SK-MEL-5 (cell line): Measurements from ENCODE around the gene TBXAS1. TPM values are rescaled to one million over a fixed set of nuclear protein-coding genes. Genes with fewer than 3 reads are reported as not detected.
"Not testable (repeated sequence)": the region's sequence is repeated elsewhere in the genome, so short reads cannot be mapped to it uniquely, and the experiment has no call there.

Experiments used
- DNase-seq: peaks from one replicate; pipeline ENCODE4 v3.0.0-alpha.2; 2016; ENCODE audit warnings: low read depth, low spot score
- in situ Hi-C: cut with HindIII; loops from 2 replicates; pipeline ENCODE4 v1.10.0; 2016; ENCODE audit warnings: low sequenced_read_pairs, high pct_unique_total_duplicates, low pct_unique_long_range_greater_than_20kb
- total RNA-seq: library from RNA; depleted of rRNA; stranded (reverse); fragments of >200 nt; shearing (Covaris generic); gene quantifications from 2 replicates; pipeline ENCODE4 v1.2.3, GENCODE V29; 2014

Gene TBXAS1
- total RNA-seq, 1 experiment from 2014 or later = 3.4 TPM

GRCh38 chr7:139915864-139916716 is 87.0 kb downstream of the TBXAS1 start:
- peak; percentile 14 for DNase-seq
- in situ Hi-C loops = no loop called here

GRCh38 chr7:139916717-139917395 is 87.8 kb downstream of the TBXAS1 start:
- DNase-seq = no peak
- in situ Hi-C loops = no loop called here

GRCh38 chr7:139917851-139918250 is 88.8 kb downstream of the TBXAS1 start:
- in situ Hi-C loops = no loop called here
- DNase-seq = no peak

GRCh38 chr7:139918480-139918879 is 89.4 kb downstream of the TBXAS1 start:
- DNase-seq = no peak
- in situ Hi-C loops = no loop called here

GRCh38 chr7:139923090-139923489 is 94.0 kb downstream of the TBXAS1 start:
- in situ Hi-C loops = no loop called here
- DNase-seq = no peak

GRCh38 chr7:139924461-139924860 is 95.4 kb downstream of the TBXAS1 start:
- in situ Hi-C loops = no loop called here
- no peak for DNase-seq

- in situ Hi-C loops, DNase-seq: not testable (repeated sequence)
Observed at GRCh38 chr7:139929221-139929620, 100.2 kb downstream of the TBXAS1 start.

GRCh38 chr7:139930286-139930965 is 101.4 kb downstream of the TBXAS1 start:
- in situ Hi-C loops = no loop called here
- no peak for DNase-seq

- no peak for DNase-seq
- in situ Hi-C loops = no loop called here
Observed at GRCh38 chr7:139931190-139931934, 102.3 kb downstream of the TBXAS1 start.

GRCh38 chr7:139932531-139932930 is 103.5 kb downstream of the TBXAS1 start:
- DNase-seq = no peak
- in situ Hi-C loops = no loop called here

- in situ Hi-C loops = no loop called here
- no peak for DNase-seq
Observed at GRCh38 chr7:139936760-139937310, 107.8 kb downstream of the TBXAS1 start.

GRCh38 chr7:139937715-139938114 is 108.7 kb downstream of the TBXAS1 start:
- in situ Hi-C loops = no loop called here
- DNase-seq = no peak

GRCh38 chr7:139940866-139941265 is 111.8 kb downstream of the TBXAS1 start:
- in situ Hi-C loops = no loop called here
- DNase-seq = no peak

GRCh38 chr7:139941421-139941820 is 112.4 kb downstream of the TBXAS1 start:
- in situ Hi-C loops = no loop called here

GRCh38 chr7:139941866-139942265 is 112.8 kb downstream of the TBXAS1 start:
- in situ Hi-C loops = no loop called here
- no peak for DNase-seq

More at GRCh38 chr7:139941421-139941820, 112.4 kb downstream of the TBXAS1 start:
- DNase-seq = no peak

GRCh38 chr7:139942636-139943035 is 113.6 kb downstream of the TBXAS1 start:
- no peak for DNase-seq
- in situ Hi-C loops = no loop called here

GRCh38 chr7:139943401-139943800 is 114.3 kb downstream of the TBXAS1 start:
- in situ Hi-C loops = no loop called here
- no peak for DNase-seq
